Cardiac septum (tissue), 1 donor: ENCODE measurements around the gene SPCS2. TPM values are rescaled to one million over a fixed set of nuclear protein-coding genes. Genes with fewer than 3 reads are reported as not detected.
"Not testable (repeated sequence)": the region's sequence is repeated elsewhere in the genome, so short reads cannot be mapped to it uniquely, and the experiment has no call there.

Experiments used
- DNase-seq: peaks from one replicate; pipeline ENCODE4 v3.0.0-alpha.2; 2020; ENCODE audit warnings: low spot score
- intact Hi-C: fragments of 100-400 bp; cut with DNase I; formaldehyde crosslinking; loops from one replicate; pipeline ENCODE4 v1.14.0; 2022
- total RNA-seq: library from RNA; stranded (reverse); fragmentation: NEBNext Ultra II Directional; extraction: Animal tissue kit (Norgen Biotek cat#: 25700); gene quantifications from one replicate; pipeline ENCODE4 v1.2.1, GENCODE V29; 2021
- donor health status: DM: no; HTN: no; CAD: no.

SPCS2 gene
- total RNA-seq, 1 donor from 2014 or later, result 86.9 TPM

- DNase-seq, result no peak
- intact Hi-C loops, result no loop called here
Measured at GRCh38 chr11:74989260-74989638, 40.2 kb downstream of the SPCS2 start.

- intact Hi-C loops, DNase-seq: not testable (repeated sequence)
Measured at GRCh38 chr11:74990150-74990549, 41.1 kb downstream of the SPCS2 start.

GRCh38 chr11:74990941-74991340 lies 41.9 kb downstream of the SPCS2 start:
- DNase-seq, result no peak
- intact Hi-C loops, result no loop called here

GRCh38 chr11:74992852-74993251 lies 43.8 kb downstream of the SPCS2 start:
- intact Hi-C loops, result no loop called here
- DNase-seq, result no peak

- intact Hi-C loops, result no loop called here
Measured at GRCh38 chr11:75000975-75001354, 51.9 kb downstream of the SPCS2 start.

GRCh38 chr11:75001686-75002085 lies 52.6 kb downstream of the SPCS2 start:
- intact Hi-C loops, result no loop called here
- DNase-seq, result no peak

More at GRCh38 chr11:75000975-75001354, 51.9 kb downstream of the SPCS2 start:
- DNase-seq, result no peak

GRCh38 chr11:75002516-75002915 lies 53.5 kb downstream of the SPCS2 start:
- intact Hi-C loops, result no loop called here
- DNase-seq, result no peak

- intact Hi-C loops, result no loop called here
- DNase-seq, result no peak
Measured at GRCh38 chr11:75004215-75004614, 55.1 kb downstream of the SPCS2 start.

- DNase-seq, result no peak
- intact Hi-C loops, result no loop called here
Measured at GRCh38 chr11:75011357-75011756, 62.3 kb downstream of the SPCS2 start.

- intact Hi-C loops, result no loop called here
- DNase-seq, result no peak
Measured at GRCh38 chr11:75011872-75012271, 62.8 kb downstream of the SPCS2 start.

- no peak for DNase-seq
- intact Hi-C loops, result no loop called here
Measured at GRCh38 chr11:75013051-75013450, 64.0 kb downstream of the SPCS2 start.

- intact Hi-C loops, result no loop called here
Measured at GRCh38 chr11:75014129-75014528, 65.1 kb downstream of the SPCS2 start.

GRCh38 chr11:75019200-75019599 lies 70.1 kb downstream of the SPCS2 start:
- intact Hi-C loops, result not testable (repeated sequence)

More at GRCh38 chr11:75014129-75014528, 65.1 kb downstream of the SPCS2 start:
- DNase-seq, result no peak

GRCh38 chr11:75020328-75020727 lies 71.3 kb downstream of the SPCS2 start:
- intact Hi-C loops, DNase-seq: not testable (repeated sequence)

More at GRCh38 chr11:75019200-75019599, 70.1 kb downstream of the SPCS2 start:
- not testable (repeated sequence) for DNase-seq

GRCh38 chr11:75022296-75022695 lies 73.2 kb downstream of the SPCS2 start:
- DNase-seq, result no peak
- intact Hi-C loops, result loop anchor here (2.0 kb wide), 1 partner anchor 227 kb away; no protein-coding TSS in a partner anchor

GRCh38 chr11:75022759-75023396 lies 73.8 kb downstream of the SPCS2 start:
- intact Hi-C loops, result loop anchor here (2.0 kb wide), 1 partner anchor 226 kb away; no protein-coding TSS in a partner anchor
- peak; percentile 88 for DNase-seq

GRCh38 chr11:75023446-75024067 lies 74.5 kb downstream of the SPCS2 start:
- no peak for DNase-seq
- intact Hi-C loops, result loop anchor here (2.0 kb wide), 1 partner anchor 225 kb away; no protein-coding TSS in a partner anchor

GRCh38 chr11:75024068-75024449 lies 75.0 kb downstream of the SPCS2 start:
- DNase-seq, result no peak
- intact Hi-C loops, result no loop called here

GRCh38 chr11:75024764-75025211 lies 75.7 kb downstream of the SPCS2 start:
- intact Hi-C loops, result no loop called here
- DNase-seq, result no peak

GRCh38 chr11:75025561-75025960 lies 76.5 kb downstream of the SPCS2 start:
- intact Hi-C loops, result no loop called here
- DNase-seq, result no peak

GRCh38 chr11:75028321-75028720 lies 79.3 kb downstream of the SPCS2 start:
- intact Hi-C loops, result no loop called here
- no peak for DNase-seq
